Tibial nerve (tissue), 3 donors: ENCODE results near the gene NADK.

Source experiments
- CTCF ChIP-seq, 5 experiments: fragments of 200-600 bp in 3 of 5; fragments of 450-650 bp in 2 of 5; sonication (generic) in 3 of 5; IDR thresholded peaks; one replicate each; pipeline ENCODE4 v1.5.1; 2016 to 2019; ENCODE audit warnings: antibody characterized with exemption in 5 of 5, mild to moderate bottlenecking in 3 of 5, moderate library complexity in 2 of 5
- POLR2A ChIP-seq, 2 donors: fragments of 450-650 bp; IDR thresholded peaks; one replicate each; pipeline ENCODE4 v1.6.1; 2017; ENCODE audit warnings: antibody characterized with exemption in 2 of 2, mild to moderate bottlenecking in 2 of 2, moderate library complexity in 2 of 2

DNA sequence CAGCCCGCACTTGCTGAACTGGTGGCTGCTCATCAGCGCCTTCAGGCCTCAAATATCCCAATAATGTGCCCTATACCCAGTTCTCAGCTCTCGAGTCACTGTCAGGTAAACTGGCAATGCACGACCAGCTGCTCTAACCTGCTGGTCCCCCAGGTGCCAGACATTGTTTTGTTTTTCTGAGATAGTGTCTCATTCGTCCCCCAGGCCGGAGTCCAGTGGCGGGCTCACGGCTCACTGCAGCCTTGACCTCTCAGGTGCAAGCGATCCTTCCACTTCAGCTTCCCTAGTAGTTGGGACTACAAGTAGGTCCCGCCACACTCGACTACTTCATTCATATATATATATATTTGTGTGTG is 1.0 kb upstream of the NADK start:
- TF ChIP-seq POLR2A (IDR thresholded peaks at IDR 0.05) (no peak), CTCF (IDR thresholded peaks at IDR 0.05) (no peak)
